ENCODE results near the gene BRI3.

The BRI3 gene

GRCh38 chr7:98254516-98254915 lies 27.0 kb upstream of the BRI3 start:
- no peak for DNase-seq

- no peak for DNase-seq
Observed at GRCh38 chr7:98254951-98255610, 26.4 kb upstream of the BRI3 start.

- no peak for DNase-seq
Observed at GRCh38 chr7:98256431-98256830, 25.1 kb upstream of the BRI3 start.

GRCh38 chr7:98257701-98258100 lies 23.8 kb upstream of the BRI3 start:
- no peak for DNase-seq

GRCh38 chr7:98265841-98266271 lies 15.6 kb upstream of the BRI3 start:
- DNase-seq, result no peak

- no peak for DNase-seq
Observed at GRCh38 chr7:98266840-98267239, 14.6 kb upstream of the BRI3 start.

GRCh38 chr7:98267303-98267702 lies 14.2 kb upstream of the BRI3 start:
- no peak for DNase-seq

- no peak for DNase-seq
Observed at GRCh38 chr7:98276241-98276761, 5.2 kb upstream of the BRI3 start.

GRCh38 chr7:98278408-98278807 lies 3.1 kb upstream of the BRI3 start:
- DNase-seq, result no peak

- no peak for DNase-seq
Observed at GRCh38 chr7:98278936-98279335, 2.5 kb upstream of the BRI3 start.

GRCh38 chr7:98280296-98280695 lies 1.2 kb upstream of the BRI3 start:
- DNase-seq, result no peak

- DNase-seq, result no peak
Observed at GRCh38 chr7:98281757-98282606, 496 bp downstream of the BRI3 start.

- no peak for DNase-seq
Observed at GRCh38 chr7:98282703-98283102, 1.2 kb downstream of the BRI3 start.

GRCh38 chr7:98283127-98283886 lies 1.8 kb downstream of the BRI3 start:
- DNase-seq, result no peak

- no peak for DNase-seq
Observed at GRCh38 chr7:98283887-98284222, 2.4 kb downstream of the BRI3 start.

- DNase-seq, result no peak
Observed at GRCh38 chr7:98284335-98285036, 3.0 kb downstream of the BRI3 start.

- DNase-seq, result no peak
Observed at GRCh38 chr7:98285157-98286092, 3.9 kb downstream of the BRI3 start.

- no peak for DNase-seq
Observed at GRCh38 chr7:98286093-98286539, 4.6 kb downstream of the BRI3 start.

- no peak for DNase-seq
Observed at GRCh38 chr7:98286701-98287485, 5.4 kb downstream of the BRI3 start.

- DNase-seq, result peak in 1 of 2 experiments; percentile 29
Observed at GRCh38 chr7:98287486-98287959, 6.0 kb downstream of the BRI3 start.
